HG03378 (cell line): ENCODE data around the gene PIP4K2A.

Experiments
- ATAC-seq: cut with Tn5 transposase; IDR thresholded peaks from one replicate; pipeline ENCODE4 v1.9.1; 2021; ENCODE audit warnings: mild to moderate bottlenecking, moderate library complexity; ENCODE audit not compliant: unreplicated experiment

The PIP4K2A gene

GRCh38 chr10:22561909-22562308 is 152.5 kb downstream of the PIP4K2A start:
- no peak for ATAC-seq

DNA sequence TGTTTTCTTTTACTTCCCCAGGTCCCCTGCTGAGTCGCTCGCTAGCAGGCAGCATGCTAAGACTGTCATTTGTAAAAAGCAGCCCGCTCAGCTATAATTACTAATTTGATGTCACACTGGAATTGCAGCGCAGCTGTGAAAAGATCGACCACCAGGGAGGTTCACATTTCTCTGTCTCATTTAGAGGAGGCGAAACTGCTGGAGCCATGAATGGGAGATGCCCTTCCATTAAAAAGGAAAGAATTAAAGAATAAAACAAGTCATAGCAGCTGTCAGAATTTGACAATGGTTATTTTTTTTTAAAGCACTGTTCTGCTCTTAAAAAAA is 153.5 kb downstream of the PIP4K2A start:
- no peak for ATAC-seq

- no peak for ATAC-seq
Measured at GRCh38 chr10:22560096-22560912, 154.1 kb downstream of the PIP4K2A start.

GRCh38 chr10:22557321-22557720 is 157.1 kb downstream of the PIP4K2A start:
- no peak for ATAC-seq

DNA sequence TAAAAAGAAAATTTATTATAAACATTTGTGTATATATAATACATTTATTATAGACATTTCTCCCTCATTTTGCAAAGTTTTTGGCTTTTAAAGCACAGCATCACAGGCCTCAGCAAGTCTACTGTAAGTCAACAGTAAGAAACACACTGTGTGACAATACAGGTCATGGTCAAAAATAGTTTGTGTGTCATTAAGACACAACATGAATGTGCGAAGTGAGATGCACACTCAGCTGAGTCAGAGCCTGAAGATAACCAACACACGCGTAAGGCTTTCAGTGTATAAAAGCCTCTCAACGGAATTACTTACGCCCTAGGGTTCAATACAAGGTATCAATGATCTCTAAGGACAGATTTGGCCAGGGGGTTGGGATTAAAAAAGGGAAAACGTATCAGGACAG is 157.6 kb downstream of the PIP4K2A start:
- ATAC-seq: no peak

GRCh38 chr10:22554461-22555182 is 159.8 kb downstream of the PIP4K2A start:
- no peak for ATAC-seq

GRCh38 chr10:22553452-22553995 is 160.9 kb downstream of the PIP4K2A start:
- no peak for ATAC-seq

DNA sequence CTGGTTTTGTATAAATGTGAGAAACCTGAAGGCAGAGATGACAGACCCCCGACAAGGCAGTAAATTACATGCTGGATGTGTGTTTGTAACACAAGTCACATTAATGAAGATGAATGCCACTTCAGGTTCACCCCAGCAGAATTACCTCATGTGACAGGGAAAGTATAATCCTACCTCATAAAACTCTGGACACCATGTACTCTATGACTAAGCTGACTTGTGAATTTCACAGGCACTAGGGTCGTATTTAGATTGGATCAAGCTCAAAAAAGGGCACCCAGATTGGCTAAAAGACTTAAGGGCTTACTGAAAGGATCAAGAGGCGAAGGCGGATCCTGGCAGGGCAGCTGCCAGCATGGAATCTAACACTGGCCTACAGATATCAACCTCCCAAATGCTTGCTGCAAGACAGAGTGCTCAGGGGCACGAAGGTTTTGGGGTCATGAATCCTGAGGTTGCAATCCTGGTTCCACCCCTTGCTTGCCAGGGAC is 161.4 kb downstream of the PIP4K2A start:
- ATAC-seq: no peak

GRCh38 chr10:22551681-22552365 is 162.6 kb downstream of the PIP4K2A start:
- ATAC-seq: no peak

GRCh38 chr10:22550732-22551131 is 163.6 kb downstream of the PIP4K2A start:
- ATAC-seq: no peak

DNA sequence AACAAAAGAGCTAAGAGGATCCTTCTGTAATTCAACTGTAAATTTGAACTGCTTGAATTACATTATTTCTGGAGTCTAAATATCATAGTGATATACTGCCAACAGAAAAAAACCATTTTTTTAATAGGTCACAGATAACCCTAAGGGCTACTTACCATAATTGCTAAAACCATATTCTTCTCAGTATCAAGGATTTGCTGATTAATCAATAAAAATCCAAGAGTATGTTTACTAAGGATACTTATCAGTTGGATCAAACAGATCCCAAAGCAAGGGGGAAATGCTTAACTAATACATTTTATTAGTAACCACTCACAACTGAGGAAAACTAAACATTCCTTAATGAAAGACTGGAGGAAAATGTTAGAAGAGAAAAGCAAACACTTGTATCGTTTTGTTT is 166.0 kb downstream of the PIP4K2A start:
- no peak for ATAC-seq

GRCh38 chr10:22545643-22546042 is 168.7 kb downstream of the PIP4K2A start:
- no peak for ATAC-seq

DNA sequence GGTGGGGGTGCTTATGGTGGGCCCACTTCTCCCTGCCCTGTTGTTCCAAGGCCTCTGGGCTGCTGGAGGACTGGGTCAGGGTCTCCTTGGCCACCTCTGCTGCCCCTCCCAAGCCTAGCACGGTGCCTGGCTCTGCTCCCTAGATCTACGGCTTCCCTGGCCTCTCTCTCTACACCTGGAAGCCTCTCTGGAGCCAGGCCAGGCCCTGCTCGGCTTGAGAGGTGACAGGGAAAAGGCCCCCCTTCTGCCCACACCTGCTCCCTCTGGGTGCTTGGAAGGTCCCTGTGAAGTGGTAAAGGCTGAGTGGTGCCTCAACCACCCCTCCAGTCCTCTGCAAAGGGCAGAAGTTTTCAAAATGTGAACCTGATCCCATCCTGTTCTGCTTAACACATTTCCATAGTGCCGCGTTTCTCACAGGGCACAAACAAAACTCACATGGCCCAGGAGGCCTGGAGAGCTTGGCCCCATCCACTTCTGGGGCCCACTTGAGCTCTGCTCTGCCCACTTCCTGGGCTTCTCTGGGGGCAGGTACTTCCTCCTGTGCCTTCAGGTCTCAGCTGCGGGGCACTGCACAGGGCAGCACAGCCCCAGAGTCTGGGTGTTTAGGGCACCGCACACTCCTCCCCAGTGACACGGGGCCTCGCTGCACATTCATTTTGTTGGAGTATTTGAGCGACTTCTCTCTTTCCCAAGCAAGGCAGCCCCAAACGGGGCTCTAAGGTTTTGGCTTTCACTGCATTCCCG is 169.9 kb downstream of the PIP4K2A start:
- ATAC-seq: no peak

GRCh38 chr10:22542773-22543172 is 171.6 kb downstream of the PIP4K2A start:
- ATAC-seq: no peak

- no peak for ATAC-seq
Measured at GRCh38 chr10:22541900-22542299, 172.5 kb downstream of the PIP4K2A start.

- ATAC-seq: no peak
Measured at GRCh38 chr10:22539579-22540298, 174.6 kb downstream of the PIP4K2A start.

- no peak for ATAC-seq
Measured at GRCh38 chr10:22537810-22538209, 176.6 kb downstream of the PIP4K2A start.

GRCh38 chr10:22536620-22537019 is 177.8 kb downstream of the PIP4K2A start:
- no peak for ATAC-seq

DNA sequence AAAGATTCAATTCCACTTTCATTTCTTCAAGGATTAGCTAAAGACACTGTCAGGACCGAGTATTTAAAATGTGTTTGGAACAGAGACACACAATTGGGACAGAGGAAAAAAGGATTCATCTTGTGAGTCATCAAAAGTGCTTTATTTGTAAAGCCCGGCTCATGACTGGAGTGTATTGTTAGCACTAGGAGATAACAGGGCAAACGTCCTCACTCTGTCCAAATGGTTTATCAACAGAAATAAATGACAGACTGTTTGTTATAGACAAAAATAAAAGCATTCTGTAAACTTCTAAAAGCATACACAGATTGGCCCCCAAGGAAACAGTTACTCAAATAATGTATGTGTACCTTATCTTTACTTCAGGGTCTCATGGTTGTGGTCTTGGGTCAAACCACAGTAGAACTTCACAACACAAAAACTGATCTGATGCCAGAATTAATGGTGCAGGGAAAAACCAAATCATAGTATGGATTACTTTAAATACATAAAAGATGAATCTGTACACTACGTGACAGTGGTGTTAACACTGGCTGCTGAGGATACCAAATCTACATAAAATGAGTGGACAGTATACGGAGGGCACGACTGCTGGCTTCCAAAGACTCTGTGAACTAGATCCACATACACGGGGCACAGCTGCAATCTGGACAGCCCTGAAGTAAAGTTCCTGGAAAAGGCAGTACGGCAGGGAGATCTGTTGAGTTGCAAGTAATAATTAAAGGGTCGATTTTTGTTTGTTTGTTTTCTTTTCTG is 179.4 kb downstream of the PIP4K2A start:
- no peak for ATAC-seq
